GM23248 (cell line): ENCODE data around the gene ADRM1. TPM values are rescaled to one million over a fixed set of nuclear protein-coding genes. Genes with fewer than 3 reads are reported as not detected.

Source experiments
- DNase-seq: peaks from one replicate; pipeline ENCODE4 v3.0.0-alpha.2; 2015
- H2AFZ ChIP-seq: fragments of 200-600 bp; sonication (generic); 2 replicates; pipeline ENCODE4 v1.6.1; 2016; ENCODE audit warnings: antibody characterized with exemption
- H3F3A ChIP-seq: fragments of 200-600 bp; sonication (generic); 2 replicates; pipeline ENCODE4 v1.6.1; 2016; ENCODE audit warnings: mild to moderate bottlenecking, antibody characterized with exemption, mixed run types; ENCODE audit not compliant: insufficient read depth
- H3K27ac ChIP-seq: fragments of 200-600 bp; sonication (generic); 2 replicates; pipeline ENCODE4 v1.5.1; 2016; ENCODE audit warnings: mild to moderate bottlenecking
- H3K27me3 ChIP-seq: fragments of 200-600 bp; sonication (generic); replicated peaks from 2 replicates; pipeline ENCODE4 v1.6.1; 2016; ENCODE audit warnings: mild to moderate bottlenecking; ENCODE audit not compliant: insufficient read depth
- H3K36me3 ChIP-seq: fragments of 200-600 bp; sonication (generic); 2 replicates; pipeline ENCODE4 v1.6.1; 2016; ENCODE audit warnings: low read depth, mild to moderate bottlenecking
- H3K4me1 ChIP-seq: fragments of 200-600 bp; sonication (generic); 2 replicates; pipeline ENCODE4 v1.6.1; 2016; ENCODE audit warnings: mild to moderate bottlenecking; ENCODE audit not compliant: insufficient read depth
- H3K4me2 ChIP-seq: fragments of 200-600 bp; sonication (generic); one replicate; pipeline ENCODE4 v1.6.1; 2016; ENCODE audit warnings: mild to moderate bottlenecking; ENCODE audit not compliant: unreplicated experiment
- H3K4me3 ChIP-seq: fragments of 200-600 bp; sonication (generic); 2 replicates; pipeline ENCODE4 v1.5.1; 2016; ENCODE audit warnings: mild to moderate bottlenecking
- H3K79me2 ChIP-seq: fragments of 200-600 bp; sonication (generic); 2 replicates; pipeline ENCODE4 v1.6.1; 2016; ENCODE audit warnings: mild to moderate bottlenecking; ENCODE audit not compliant: insufficient read depth
- H3K9ac ChIP-seq: fragments of 200-600 bp; sonication (generic); 2 replicates; pipeline ENCODE4 v1.6.1; 2016; ENCODE audit warnings: mild to moderate bottlenecking
- H3K9me2 ChIP-seq: fragments of 200-600 bp; sonication (generic); 2 replicates; pipeline ENCODE4 v1.6.1; 2016; ENCODE audit warnings: mixed run types, mild to moderate bottlenecking, moderate library complexity; ENCODE audit not compliant: insufficient read depth
- H3K9me3 ChIP-seq: fragments of 200-600 bp; sonication (generic); one replicate; pipeline ENCODE4 v1.6.1; 2017; ENCODE audit warnings: low read depth
- H4K20me1 ChIP-seq: fragments of 200-600 bp; sonication (generic); 2 replicates; pipeline ENCODE4 v1.6.0; 2016; ENCODE audit not compliant: insufficient read depth
- EZH2 ChIP-seq: fragments of 200-600 bp; sonication (generic); IDR thresholded peaks from 2 replicates; pipeline ENCODE4 v1.6.1; 2018; ENCODE audit warnings: antibody characterized with exemption, mild to moderate bottlenecking; ENCODE audit not compliant: insufficient read depth, poor library complexity, severe bottlenecking
- EZH2phosphoT487 ChIP-seq: fragments of 200-600 bp; sonication (generic); IDR thresholded peaks from 2 replicates; pipeline ENCODE4 v1.6.1; 2018; ENCODE audit warnings: antibody characterized with exemption, moderate library complexity, mild to moderate bottlenecking, low read depth; ENCODE audit not compliant: insufficient read depth
- WGBS, 2 experiments: methylation state at CpG; one replicate each; pipeline ENCODE4 v1.1.6; 2015 to 2017; ENCODE audit warnings: low lambda C conversion rate in 2 of 2, low coverage in 1 of 2; ENCODE audit errors: missing lambda C conversion rate in 2 of 2; 5-methylcytosine and 5-hydroxymethylcytosine counted together
- in situ Hi-C: fragments of 300-500 bp; cut with MboI; formaldehyde crosslinking; loops from 2 replicates; pipeline ENCODE4 v1.15.0; 2020
- polyA plus RNA-seq: library from polyadenylated mRNA; unstranded; fragments of >200 nt; fragmentation: Nextera tagmentation; extraction: Ambion mirVana; gene quantifications from 2 replicates; pipeline ENCODE4 v1.2.1, GENCODE V29; 2016
- total RNA-seq: library from RNA; depleted of rRNA; stranded (reverse); fragments of >200 nt; shearing (Covaris generic); gene quantifications from 2 replicates; pipeline ENCODE4 v1.2.3, GENCODE V29; 2014

Gene ADRM1
- total and polyA plus RNA-seq, 2 experiments from 2014 or later = 138 to 162 TPM

- H3K27ac ChIP-seq = no peak overlapping the region
- no peak overlapping the region for H3K4me2 ChIP-seq
- no peak overlapping the region for H2AFZ ChIP-seq
- H4K20me1 ChIP-seq = no peaks in the 10 kb centered on the region
- no peaks in the 10 kb centered on the region for H3K9me3 ChIP-seq
- no peak overlapping the region for H3K9ac ChIP-seq
- H3F3A ChIP-seq = no peaks in the 10 kb centered on the region
- no peak overlapping the region for H3K4me3 ChIP-seq
- WGBS, 2 experiments = 96 to 100% methylated on average over 1 of the region's 1 CpG
- no peak for TF ChIP-seq EZH2phosphoT487
- no peak for TF ChIP-seq EZH2
- no peaks in the 10 kb centered on the region for H3K4me1 ChIP-seq
- no peak for DNase-seq
- H3K79me2 ChIP-seq = peaks cover 10% of the 10 kb centered on the region
- peaks cover 5% of the 10 kb centered on the region; the same call in 1 of the 2 replicates for H3K36me3 ChIP-seq
- in situ Hi-C loops = no loop called here
- H3K9me2 ChIP-seq = no peaks in the 10 kb centered on the region
- H3K27me3 ChIP-seq = no peaks in the 10 kb centered on the region
Measured at GRCh38 chr20:62265365-62265764, 37.4 kb upstream of the ADRM1 start.

DNA sequence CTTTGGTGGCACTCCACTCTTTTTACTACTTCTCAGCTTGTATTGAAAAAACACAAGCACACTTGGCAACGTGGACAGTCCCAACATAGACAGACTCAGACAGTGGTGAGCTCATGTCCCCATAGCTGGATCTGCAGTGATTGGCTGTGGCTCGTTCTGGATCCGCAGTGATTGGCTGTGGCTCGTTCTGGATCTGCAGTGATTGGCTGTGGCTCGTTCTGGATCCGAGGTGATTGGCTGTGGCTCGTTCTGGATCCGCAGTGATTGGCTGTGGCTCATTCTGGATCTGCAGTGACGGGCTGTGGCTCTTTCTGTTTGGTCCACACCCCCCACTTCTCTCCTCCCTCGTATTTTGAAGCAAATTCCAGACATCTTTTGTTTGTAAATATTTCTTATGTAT is 36.5 kb upstream of the ADRM1 start:
- Histone ChIP-seq H3K27ac (no peak overlapping the region), H3K9me3 (no peaks in the 10 kb centered on the region), H3K9me2 (no peaks in the 10 kb centered on the region), H3K4me3 (no peak overlapping the region), H3K4me2 (no peak overlapping the region), H3K79me2 (peaks cover 7% of the 10 kb centered on the region), H2AFZ (no peak overlapping the region), H3K9ac (no peak overlapping the region), H4K20me1 (no peaks in the 10 kb centered on the region), H3K27me3 (no peaks in the 10 kb centered on the region), H3K36me3 (peaks cover 5% of the 10 kb centered on the region; the same call in 1 of the 2 replicates), H3F3A (no peaks in the 10 kb centered on the region), H3K4me1 (no peaks in the 10 kb centered on the region)
- WGBS, 2 experiments = 80 to 83% methylated on average over 10 of the region's 10 CpGs
- DNase-seq = no peak
- TF ChIP-seq EZH2phosphoT487 = no peak
- no peak for TF ChIP-seq EZH2
- in situ Hi-C loops = no loop called here

DNA sequence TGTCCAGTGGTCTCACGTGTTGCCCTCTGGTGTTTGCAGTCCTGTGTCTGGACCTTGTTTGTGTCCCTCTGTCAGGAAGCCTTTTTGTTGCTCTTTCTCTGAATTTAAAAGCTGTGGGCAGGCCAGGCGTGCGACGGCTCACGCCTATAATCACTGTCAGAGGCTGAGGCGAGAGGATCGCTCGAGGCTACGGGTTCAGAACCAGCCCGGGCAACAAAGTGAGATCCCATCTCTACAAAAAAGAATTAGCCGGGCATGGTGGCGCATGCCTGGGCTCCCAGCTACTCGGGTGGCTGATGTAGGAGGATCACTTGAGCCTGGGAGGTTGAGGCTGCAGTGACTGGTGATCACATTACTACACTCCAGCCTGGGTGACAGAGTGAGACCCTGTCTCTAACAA is 35.9 kb upstream of the ADRM1 start:
- DNase-seq = no peak
- Histone ChIP-seq H3K79me2 (peaks cover 7% of the 10 kb centered on the region), H3K9me3 (no peaks in the 10 kb centered on the region), H3F3A (no peaks in the 10 kb centered on the region), H3K27ac (no peak overlapping the region), H3K27me3 (no peaks in the 10 kb centered on the region), H4K20me1 (no peaks in the 10 kb centered on the region), H3K9me2 (no peaks in the 10 kb centered on the region), H3K4me1 (no peaks in the 10 kb centered on the region), H3K4me2 (no peak overlapping the region), H3K36me3 (peaks cover 5% of the 10 kb centered on the region; the same call in 1 of the 2 replicates), H3K9ac (no peak overlapping the region), H2AFZ (no peak overlapping the region), H3K4me3 (no peak overlapping the region)
- TF ChIP-seq EZH2 (no peak), EZH2phosphoT487 (no peak)
- whole genome bisulfite sequencing, 2 experiments = 94% methylated on average over 13 of the region's 13 CpGs
- in situ Hi-C loops = no loop called here

DNA sequence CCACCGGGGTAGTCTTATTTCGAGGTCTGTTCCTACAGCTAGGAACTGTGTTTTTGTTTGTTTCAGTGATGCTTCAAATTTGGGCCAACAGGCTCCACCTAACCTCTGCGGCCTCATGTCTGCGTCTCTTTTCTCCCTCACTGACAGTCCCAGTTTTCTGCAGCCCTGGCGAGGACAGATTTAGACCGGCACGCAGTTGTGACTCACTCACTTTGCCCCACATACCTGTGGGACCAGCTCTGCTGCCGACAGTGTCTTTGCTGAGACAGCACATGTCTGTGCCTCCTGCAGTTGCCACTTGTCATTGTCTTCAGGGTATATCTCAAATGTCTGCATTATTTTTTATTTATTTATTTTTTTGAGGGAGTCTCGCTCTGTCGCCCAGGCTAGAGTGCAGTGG is 35.3 kb upstream of the ADRM1 start:
- 94 to 96% methylated on average over 10 of the region's 10 CpGs for WGBS, 2 experiments
- Histone ChIP-seq H3K4me2 (no peak overlapping the region), H3K9me3 (no peaks in the 10 kb centered on the region), H3K36me3 (peaks cover 5% of the 10 kb centered on the region; the same call in 1 of the 2 replicates), H3K4me1 (no peaks in the 10 kb centered on the region), H3K4me3 (no peak overlapping the region), H3K9ac (no peak overlapping the region), H3F3A (no peaks in the 10 kb centered on the region), H4K20me1 (no peaks in the 10 kb centered on the region), H3K27me3 (no peaks in the 10 kb centered on the region), H3K27ac (no peak overlapping the region), H3K9me2 (no peaks in the 10 kb centered on the region), H2AFZ (no peak overlapping the region), H3K79me2 (peaks cover 7% of the 10 kb centered on the region)
- in situ Hi-C loops = no loop called here
- TF ChIP-seq EZH2phosphoT487 (no peak), EZH2 (no peak)
- DNase-seq = no peak
